CD4-positive, alpha-beta T cell treated with Interferon alpha-2 for 1 hour (primary cell): Measurements from ENCODE around the gene AKR1B15.
A peak's percentile ranks its signal among the peaks of the same experiment; 100 is the strongest.
"Not testable (repeated sequence)": the region's sequence is repeated elsewhere in the genome, so short reads cannot be mapped to it uniquely, and the experiment has no call there.

ENCODE experiments used
- DNase-seq, 2 donors: peaks; one replicate each; pipeline ENCODE4 v3.0.0-alpha.2; 2020 to 2022

The AKR1B15 gene

GRCh38 chr7:134533288-134533771 is 15.6 kb upstream of the AKR1B15 start:
- DNase-seq: no peak

- DNase-seq: no peak
Measured at GRCh38 chr7:134534633-134535032, 14.3 kb upstream of the AKR1B15 start.

- DNase-seq: no peak
Measured at GRCh38 chr7:134535272-134535918, 13.5 kb upstream of the AKR1B15 start.

- DNase-seq: no peak
Measured at GRCh38 chr7:134535919-134536299, 13.0 kb upstream of the AKR1B15 start.

- DNase-seq: not testable (repeated sequence)
Measured at GRCh38 chr7:134536558-134536957, 12.4 kb upstream of the AKR1B15 start.

- not testable (repeated sequence) for DNase-seq
Measured at GRCh38 chr7:134537273-134537781, 11.6 kb upstream of the AKR1B15 start.

- no peak for DNase-seq
Measured at GRCh38 chr7:134539380-134540004, 9.4 kb upstream of the AKR1B15 start.

- not testable (repeated sequence) for DNase-seq
Measured at GRCh38 chr7:134541501-134542194, 7.3 kb upstream of the AKR1B15 start.

GRCh38 chr7:134542195-134542771 is 6.6 kb upstream of the AKR1B15 start:
- no peak for DNase-seq

GRCh38 chr7:134545380-134545779 is 3.5 kb upstream of the AKR1B15 start:
- DNase-seq: no peak

GRCh38 chr7:134545918-134546317 is 3.0 kb upstream of the AKR1B15 start:
- no peak for DNase-seq

GRCh38 chr7:134546955-134547354 is 2.0 kb upstream of the AKR1B15 start:
- DNase-seq: no peak

GRCh38 chr7:134547397-134548054 is 1.4 kb upstream of the AKR1B15 start:
- peak; percentile 50 to 62 for DNase-seq

- no peak for DNase-seq
Measured at GRCh38 chr7:134549366-134549765, 456 bp downstream of the AKR1B15 start.

GRCh38 chr7:134552105-134552504 is 3.2 kb downstream of the AKR1B15 start:
- no peak for DNase-seq

GRCh38 chr7:134553976-134554375 is 5.1 kb downstream of the AKR1B15 start:
- no peak for DNase-seq

GRCh38 chr7:134554417-134554966 is 5.6 kb downstream of the AKR1B15 start:
- DNase-seq: no peak

GRCh38 chr7:134557391-134557790 is 8.5 kb downstream of the AKR1B15 start:
- DNase-seq: no peak

- no peak for DNase-seq
Measured at GRCh38 chr7:134558370-134558769, 9.5 kb downstream of the AKR1B15 start.

GRCh38 chr7:134561616-134562015 is 12.7 kb downstream of the AKR1B15 start:
- DNase-seq: not testable (repeated sequence)

- peak; percentile 8 to 11 for DNase-seq
Measured at GRCh38 chr7:134562136-134562535, 13.2 kb downstream of the AKR1B15 start.

GRCh38 chr7:134563398-134563749 is 14.5 kb downstream of the AKR1B15 start:
- DNase-seq: not testable (repeated sequence)
